Esophagus mucosa (tissue), 1 donor: Measurements from ENCODE around the gene SLC17A5. TPM values are rescaled to one million over a fixed set of nuclear protein-coding genes. Genes with fewer than 3 reads are reported as not detected.
"Not testable (repeated sequence)": the region's sequence is repeated elsewhere in the genome, so short reads cannot be mapped to it uniquely, and the experiment has no call there.

Experiments used
- ATAC-seq: fragments of 200-7000 bp; cut with Tn5 transposase; one replicate; pipeline ENCODE4 v1.9.1; 2020
- total RNA-seq: library from RNA; stranded (reverse); gene quantifications from one replicate; pipeline ENCODE4 v1.2.4, GENCODE V29; 2023
- donor health status: DM: yes; HTN: yes; CAD: no.

The SLC17A5 gene
- total RNA-seq, 1 donor from 2014 or later: 3.7 TPM

DNA sequence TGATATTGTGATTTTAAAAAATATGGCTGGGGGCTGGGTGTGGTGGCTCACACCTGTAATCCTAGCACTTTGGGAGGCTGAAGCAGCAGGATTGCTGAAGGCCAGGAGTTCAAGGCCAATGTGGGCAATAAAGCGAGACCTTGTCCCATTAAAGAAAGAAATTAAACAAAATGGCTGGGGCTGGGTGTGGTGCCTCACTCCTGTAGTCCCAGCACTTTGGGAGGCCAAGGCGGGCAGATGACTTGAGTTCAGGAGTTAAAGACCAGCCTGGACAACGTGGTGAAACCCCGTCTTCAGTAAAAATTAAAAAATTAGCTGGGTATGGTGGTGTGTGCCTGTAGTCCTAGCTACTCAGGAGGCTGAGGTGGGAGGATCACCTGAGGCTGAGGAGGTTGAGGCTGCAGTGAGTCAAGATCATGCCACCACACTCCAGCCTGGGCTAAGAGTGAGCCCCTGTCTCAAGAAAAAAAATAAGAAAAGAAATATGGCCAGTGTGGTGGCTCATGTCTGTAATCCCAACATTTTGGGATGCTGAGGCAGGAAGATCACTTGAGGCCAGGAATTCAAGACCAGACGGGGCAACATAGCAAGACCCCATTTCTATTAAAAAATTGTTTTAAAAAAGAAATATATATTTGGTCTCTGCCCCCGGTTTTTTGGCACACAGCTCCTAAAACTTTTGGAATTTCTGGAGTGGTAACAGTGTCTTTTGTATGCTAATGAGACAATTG is 39.8 kb downstream of the SLC17A5 start:
- ATAC-seq: no peak

DNA sequence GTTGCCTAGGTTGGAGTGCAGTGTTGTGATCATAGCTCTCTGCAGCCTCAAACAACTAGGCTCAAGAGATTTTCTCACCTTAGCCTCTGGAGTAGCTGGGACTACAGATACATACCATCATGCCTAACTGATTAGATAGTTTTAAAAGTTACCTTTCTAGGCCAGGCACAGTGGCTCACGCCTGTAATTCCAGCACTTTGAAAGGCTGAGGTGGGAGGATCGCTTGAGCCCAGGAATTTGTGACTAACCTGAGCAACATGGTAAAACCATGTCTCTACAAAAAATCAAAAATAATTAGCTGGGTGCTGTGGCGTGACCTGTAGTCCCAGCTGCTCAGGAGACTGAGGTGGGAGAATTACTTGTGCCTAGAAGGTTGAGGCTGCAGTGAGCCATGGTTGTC is 41.2 kb downstream of the SLC17A5 start:
- ATAC-seq: no peak

DNA sequence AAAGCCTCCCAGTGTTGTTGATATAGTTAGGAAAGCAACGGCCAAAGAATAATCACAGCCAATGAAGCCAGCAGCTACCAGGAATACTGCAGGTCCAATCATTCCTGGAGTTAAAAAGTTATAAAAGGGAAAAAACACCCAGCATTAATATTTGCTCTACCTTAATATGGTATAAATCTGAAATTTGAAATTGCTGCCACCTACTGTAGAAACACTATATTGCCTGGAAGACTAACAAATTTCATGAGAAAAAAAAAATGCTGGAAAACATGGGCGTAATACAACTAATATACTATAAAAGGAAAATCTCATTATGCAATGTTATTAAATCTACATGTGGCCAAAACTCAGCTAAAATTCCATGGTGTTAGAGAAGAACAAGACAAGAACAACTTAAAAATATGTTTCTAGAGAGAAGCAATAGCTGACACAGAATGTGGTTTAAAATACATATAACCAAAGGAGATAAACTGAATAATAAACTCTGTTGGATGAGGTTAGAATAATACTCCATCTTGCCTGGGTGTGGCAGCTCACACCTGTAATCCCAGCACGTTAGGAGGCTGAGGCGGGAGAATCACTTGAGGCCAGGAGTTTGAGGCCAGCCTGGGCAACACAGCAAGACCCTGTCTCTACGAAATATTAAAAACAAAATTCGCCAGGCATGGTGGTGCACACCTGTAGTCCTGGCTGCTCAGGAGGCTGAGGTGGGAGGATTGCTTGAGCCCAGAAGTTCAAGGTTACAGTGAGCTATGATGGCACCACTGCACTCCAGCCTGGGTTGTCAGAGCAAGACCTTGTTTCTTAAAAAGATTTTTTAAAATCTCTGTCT is 43.1 kb downstream of the SLC17A5 start:
- peak; percentile 45 for ATAC-seq

DNA sequence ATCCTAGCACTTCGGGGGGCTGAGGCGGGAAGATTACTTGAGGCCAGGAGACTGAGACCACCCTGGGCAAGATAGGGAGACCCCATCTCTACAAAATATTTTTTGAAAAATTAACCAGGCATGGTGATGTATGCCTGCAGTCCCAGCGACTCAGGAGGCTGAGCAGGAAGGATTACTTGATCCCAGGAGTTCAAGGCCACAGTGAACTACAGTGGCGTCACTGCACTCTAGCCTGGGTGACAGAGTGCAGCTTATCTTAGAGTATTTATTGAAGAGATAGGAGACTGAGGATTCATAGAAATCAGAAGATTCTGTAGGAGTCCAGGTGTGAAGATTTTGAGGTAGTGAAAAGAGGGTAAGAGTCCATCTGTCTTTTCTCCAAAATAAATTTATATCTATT is 45.0 kb downstream of the SLC17A5 start:
- no peak for ATAC-seq

DNA sequence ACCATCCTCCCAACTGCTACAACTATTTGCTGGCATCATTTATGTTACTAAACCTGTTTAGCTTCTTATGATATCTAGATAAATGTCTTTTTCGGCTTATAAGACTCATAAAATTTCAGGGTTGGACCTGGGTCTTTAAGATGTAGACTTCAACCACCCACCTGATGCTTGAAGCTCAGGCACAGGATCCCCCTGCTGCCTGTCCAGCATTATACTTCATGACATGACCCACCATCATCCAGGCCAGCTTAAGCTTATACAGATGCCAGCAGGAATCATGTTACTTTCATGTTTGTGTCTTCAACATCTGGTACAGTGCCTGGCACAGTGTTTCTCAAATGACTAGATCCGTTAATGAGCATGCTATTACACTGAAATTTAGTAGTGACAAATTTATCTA is 47.4 kb downstream of the SLC17A5 start:
- no peak for ATAC-seq

DNA sequence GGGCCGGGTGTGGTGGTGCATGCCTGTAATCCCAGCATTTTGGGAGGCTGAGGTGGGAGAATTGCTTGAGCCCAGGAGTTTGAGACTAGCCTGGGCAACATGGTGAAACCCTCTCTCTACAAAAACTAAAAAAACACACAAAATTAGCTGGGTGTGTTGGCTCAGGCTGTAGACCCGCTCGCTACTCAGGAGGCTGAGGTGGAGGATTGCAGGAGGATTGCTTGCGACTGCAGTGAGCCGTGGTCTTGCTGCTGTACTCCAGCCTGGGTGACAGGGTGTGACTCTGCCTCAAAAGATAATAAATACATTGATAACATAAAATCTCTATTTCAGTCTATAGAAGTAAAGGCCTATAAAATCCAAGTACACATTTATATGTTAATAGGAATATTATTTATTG is 49.3 kb downstream of the SLC17A5 start:
- no peak for ATAC-seq

DNA sequence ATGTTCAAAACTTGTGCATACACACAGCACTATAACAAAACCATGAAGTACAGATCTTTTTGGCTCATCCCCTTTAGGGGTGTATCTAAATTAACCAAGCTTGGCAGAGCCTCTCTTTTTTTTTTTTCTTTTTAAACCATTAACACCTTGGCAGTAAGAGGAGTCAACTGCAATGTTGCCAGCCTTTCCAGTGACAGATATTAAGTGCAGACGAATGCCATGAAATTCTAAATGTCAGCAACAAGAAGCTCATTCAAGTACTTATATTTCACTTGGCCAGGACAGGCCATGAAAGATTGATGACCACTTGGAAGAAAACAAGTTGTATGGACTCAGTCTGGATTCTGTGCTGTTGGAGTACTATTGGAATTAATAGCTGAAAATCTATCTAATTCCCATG is 49.8 kb downstream of the SLC17A5 start:
- ATAC-seq: no peak

DNA sequence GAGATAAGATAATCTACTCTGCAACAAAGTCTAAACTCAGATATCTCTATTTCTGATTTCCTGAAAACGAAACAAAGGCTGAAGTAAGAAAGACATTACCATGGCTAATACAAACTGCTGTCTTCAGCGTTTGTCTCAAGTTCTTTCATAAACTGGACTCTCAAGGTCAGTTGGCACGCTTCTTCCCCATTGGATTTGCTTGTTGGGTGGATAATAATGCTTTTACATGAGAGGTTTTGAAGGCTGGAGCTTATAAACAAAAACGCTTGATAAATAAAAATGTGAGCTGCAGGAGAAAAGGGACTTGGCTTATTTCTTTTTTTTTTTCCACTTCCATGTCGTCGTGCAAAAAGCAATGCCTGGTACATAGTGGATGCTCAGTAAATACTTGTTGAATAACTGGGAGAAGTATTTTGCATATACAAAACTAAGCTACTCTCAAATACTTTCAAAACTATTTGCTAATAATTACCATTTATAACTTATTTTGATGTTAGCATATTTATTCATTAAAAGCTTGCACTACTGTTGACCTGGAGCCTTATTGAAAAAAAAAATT is 67.3 kb downstream of the SLC17A5 start:
- peak; percentile 8 for ATAC-seq

DNA sequence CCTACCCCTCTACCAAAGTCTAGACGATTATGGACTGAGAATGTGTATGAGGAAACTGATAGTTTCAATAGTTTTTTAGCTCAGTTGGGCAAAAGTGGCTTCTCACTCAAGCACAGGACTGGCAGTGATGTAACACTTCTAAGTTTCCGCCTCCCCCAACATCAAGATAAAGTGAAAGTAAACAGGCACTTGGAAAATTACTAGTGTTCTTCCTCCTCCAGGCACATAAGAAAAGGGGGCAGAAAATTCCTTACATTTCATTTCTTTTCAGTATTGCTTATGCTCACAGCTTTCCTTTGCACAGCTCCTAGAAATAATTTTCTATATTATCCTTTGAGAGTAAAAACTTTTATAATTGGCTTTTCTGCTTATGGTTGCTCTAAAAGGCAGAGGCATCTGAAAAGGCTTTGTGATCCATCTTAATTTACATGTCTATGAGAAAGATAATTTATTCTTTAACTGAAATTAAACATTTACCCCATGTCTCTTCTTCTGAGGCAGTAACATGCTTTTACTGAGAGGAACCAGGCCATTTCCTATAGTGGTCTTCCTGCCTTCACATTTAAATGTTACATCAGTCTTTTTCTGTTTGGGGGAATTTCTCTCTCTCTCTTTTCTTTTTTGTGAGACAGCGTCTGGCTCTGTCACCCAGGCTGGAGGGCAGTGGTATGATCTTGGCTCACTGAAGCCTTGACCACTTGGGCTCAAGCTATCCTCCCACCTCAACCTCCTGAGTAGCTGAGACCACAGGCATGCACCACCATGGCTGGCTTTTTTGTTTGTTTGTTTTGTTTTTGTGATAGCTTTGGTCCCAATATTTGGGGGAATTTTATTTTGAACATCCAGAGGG is 68.0 kb downstream of the SLC17A5 start:
- peak; percentile 53 for ATAC-seq

DNA sequence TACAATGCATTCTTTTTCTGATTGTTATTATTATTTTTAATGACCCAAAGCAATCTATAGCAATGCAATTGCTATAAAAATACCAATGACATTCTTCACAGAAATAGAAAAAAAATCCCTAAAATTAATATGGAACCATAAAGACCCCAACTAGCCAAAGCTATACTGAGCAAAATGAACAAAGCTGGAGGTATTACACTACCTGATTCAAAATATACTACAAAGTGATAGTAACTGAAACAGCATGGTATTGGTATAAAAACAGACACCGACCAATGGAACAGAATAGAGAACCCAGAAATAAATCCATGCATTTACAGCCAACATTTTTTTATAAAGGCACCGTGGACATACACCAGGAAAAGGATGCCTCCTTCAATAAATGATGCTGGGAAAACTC is 72.5 kb downstream of the SLC17A5 start:
- ATAC-seq: no peak

DNA sequence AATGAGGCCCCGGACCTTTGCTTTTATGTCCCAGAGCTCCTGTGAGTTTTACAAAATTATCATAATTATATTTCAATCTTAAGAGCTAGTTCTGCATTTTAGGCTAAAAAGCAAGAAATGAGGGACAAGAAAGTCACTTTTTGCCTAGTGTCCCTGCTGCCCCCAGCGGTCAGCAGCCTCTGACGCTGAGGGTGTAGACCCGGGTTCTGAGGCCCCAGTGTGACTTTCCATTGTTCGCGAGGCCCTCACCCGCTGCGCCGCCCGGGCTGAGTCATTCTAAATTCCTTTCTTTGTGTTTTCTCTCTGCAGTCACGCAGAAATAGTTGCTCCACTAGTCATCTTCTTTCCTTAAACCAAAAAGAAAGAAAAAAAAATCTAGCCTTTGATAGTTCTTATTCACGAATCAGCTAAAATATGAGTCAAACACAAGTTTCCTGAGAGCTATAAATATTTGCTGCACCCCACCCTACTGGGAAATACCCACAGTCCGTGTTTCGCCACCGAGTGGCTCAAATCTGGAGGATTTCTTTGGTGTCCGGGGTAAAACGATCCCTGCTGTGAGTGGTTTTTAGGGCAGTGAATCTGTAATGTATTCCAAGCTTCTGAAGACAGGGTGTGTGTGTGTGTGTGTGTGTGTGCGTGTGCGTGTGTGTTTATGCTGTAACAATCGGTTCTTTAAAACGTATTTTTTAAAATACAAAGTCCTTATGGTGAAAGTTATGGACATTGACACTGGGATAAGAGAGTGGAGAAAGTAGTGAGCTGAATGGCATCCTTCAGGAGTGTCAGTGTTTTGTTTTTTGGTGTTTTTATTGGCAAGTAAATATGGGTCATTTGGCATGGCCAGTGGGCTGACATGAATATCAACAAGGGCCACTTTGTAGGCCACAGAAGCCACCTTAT is 73.3 kb downstream of the SLC17A5 start:
- ATAC-seq: peak; percentile 96

DNA sequence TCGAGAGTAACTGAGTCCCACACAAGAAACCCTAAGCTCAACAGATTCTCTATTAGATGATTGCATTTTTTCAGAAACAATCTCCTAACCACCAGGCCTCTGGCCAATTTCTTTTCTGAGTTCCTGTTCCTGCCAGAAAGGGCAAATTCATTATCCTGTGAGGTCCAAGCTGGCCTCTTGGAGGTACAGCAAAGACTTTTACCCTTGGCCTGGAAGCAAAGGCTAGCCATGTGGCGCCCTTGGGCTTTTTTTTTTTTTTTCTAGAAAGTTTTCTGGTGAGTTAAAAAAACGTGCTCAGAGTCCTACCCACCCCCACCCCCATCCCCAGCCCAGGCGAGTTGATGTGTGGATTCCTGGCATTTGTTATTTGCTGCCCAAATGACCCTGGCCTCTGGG is 73.9 kb downstream of the SLC17A5 start:
- peak; percentile 50 for ATAC-seq

DNA sequence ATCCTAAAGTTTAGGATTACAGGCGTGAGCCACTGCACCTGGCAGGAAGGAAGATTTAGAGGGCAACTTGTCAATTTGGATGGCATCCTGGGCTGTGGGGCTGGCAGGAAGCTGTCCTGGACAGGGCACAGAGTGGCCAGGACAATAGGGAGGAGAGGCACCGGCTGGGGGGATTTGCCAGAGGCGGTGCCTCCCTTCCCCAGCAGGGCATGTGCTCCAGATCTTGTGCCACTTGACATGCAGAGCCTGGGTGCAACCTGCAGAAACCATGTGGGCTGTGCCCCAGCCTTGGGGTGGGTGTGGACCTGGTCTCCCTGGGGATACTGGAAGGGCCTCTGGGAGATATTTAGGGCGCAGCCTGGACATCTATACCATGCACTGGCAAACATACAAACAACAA is 74.4 kb downstream of the SLC17A5 start:
- peak; percentile 30 for ATAC-seq

DNA sequence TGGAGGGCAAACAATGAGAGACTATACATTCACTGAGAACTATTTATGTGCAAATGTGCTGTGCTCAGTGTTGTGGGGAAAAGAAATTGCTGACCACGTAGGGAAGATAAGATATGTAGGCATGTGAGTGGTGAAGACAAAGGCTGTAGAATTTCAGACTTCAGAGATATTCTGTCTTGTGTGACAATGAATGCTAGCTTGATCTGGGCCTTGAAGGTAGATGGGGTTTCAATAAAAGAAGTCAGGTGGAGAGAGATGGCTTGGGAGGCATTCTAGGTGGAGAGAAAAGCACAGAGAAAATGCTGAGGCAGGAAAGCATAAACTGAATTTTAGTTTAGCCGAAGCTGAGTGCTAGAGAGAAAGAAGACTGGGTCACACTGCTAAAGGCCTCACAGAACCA is 76.1 kb downstream of the SLC17A5 start:
- ATAC-seq: no peak

DNA sequence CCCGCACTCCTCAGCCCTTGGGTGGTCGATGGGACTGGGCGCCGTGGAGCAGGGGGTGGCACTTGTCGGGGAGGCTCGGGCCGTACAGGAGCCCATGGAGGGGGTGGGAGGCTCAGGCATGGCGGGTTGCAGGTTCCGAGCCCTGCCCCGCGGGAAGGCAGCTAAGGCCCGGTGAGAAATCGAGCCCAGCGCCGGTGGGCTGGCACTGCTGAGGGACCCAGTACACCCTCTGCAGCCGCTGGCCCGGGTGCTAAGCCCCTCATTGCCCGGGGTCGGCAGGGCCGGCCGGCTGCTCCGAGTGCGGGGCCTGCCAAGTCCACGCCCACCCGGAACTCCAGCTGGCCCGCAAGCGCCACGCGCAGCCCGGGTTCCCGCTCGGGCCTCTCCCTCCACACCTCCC is 81.3 kb downstream of the SLC17A5 start:
- ATAC-seq: not testable (repeated sequence)

DNA sequence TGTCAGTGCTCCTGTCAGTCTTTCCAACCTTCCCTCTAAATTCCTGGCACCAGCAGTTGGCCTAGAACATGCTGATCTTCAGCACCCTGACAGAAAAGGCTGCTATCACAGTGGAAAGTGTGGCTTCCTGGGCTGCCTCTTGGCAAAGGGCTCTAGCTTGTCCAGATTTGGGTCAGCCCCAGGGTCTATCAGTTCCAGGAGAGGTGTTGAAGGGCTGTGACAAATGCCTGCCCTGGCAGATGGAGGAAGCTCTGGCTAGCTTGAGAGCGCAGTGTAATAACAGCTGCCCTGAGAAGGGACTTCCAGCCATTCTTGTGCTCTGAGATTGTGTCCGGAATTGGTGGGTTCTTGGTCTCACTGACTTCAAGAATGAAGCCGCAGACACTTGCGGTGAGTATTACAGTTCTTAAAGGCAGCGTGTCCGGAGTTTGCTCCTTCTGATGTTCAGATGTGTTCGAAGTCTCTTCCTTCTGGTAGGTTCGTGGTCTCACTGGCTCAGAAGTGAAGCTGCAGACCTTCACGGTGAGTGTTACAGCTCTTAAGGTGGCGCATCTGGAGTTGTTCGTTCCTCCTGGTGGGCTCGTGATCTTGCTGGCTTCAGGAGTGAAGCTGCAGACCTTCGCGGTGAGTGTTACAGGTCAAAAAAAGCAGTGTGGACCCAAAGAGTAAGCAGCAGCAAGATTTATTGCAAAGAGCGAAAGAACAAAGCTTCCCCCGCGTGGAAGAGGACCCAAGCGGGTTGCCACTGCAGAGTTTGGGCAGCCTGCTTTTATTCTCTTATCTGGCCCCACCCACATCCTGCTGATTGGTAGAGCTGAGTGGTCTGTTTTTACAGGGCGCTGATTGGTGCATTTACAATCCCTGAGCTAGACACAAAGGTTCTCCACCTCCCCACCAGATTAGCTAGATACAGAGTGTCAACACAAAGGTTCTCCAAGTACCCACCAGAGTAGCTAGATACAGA is 82.3 kb downstream of the SLC17A5 start:
- not testable (repeated sequence) for ATAC-seq

DNA sequence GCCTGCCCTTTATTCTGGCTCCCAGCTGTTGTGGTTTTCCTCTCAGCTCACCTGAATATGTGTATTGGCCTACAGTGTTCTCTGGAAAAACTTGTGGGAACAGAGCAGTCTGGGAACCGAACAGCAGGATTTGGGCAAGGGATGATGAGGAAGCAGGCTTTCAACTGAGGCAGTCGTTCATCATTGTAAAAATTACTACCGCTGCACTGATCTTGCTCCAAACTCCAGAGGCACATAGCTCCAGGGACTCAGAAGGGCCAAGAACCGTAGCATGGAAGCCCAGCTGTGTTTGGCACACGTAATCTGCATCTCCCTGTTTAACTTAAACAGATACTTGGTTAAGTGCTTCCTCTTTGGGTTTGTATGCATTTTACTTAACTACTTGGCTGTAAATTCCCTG is 84.7 kb downstream of the SLC17A5 start:
- ATAC-seq: no peak

DNA sequence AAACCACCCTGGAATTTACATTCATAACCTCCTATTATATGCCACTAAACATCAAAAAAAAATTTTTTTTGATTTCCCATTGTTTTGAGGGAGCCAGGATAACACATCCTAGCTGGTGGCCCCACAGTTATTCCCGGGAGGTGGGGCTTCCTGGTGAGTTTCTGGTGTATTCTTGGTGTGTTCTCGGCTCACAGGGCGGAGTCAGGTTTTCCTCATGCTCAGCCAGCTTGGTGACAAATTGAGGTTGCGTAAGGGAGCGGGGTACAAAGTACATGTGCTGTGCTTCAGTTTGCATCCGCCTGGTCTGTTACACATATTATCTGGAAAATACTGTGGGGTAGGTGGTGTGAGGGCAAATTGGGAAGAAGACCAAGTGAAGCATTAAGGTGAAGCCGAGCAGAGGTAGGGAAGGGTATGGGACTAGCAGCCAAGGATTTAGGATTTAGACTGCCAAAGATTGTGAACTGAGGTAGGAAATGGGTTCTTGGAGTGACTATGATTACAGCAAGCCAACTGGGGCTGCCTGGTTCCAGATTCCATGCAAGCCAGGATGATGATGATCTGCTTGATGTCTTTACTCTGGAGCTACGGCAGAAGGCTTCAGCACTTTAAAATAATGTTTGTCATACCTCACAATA is 86.7 kb downstream of the SLC17A5 start:
- peak; percentile 90 for ATAC-seq

DNA sequence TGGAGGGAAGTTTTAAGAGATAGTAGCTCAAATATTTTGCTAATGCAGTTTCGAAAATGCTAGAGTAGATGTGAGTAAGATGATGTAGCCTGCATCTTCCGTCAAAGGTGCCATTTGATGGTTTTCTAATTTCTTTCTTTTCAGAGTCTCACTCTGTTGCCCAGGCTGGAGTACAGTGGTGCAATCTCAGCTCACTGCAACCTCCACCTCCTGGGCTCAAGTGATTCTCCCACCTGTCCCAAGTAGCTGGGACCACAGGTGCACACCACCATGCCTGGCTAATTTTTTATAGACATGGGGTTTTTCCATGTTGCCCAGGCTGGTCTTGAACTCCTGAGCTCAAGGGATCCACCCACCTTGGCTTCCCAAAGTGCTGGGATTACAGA is 87.3 kb downstream of the SLC17A5 start:
- ATAC-seq: not testable (repeated sequence)
